Left kidney (tissue), 2 donors: ENCODE results near the gene PIAS2. TPM values are rescaled to one million over a fixed set of nuclear protein-coding genes. Genes with fewer than 3 reads are reported as not detected.
A peak's percentile ranks its signal among the peaks of the same experiment; 100 is the strongest.
"Not testable (repeated sequence)": the region's sequence is repeated elsewhere in the genome, so short reads cannot be mapped to it uniquely, and the experiment has no call there.

Experiments
- DNase-seq: peaks from one replicate; pipeline ENCODE4 v3.0.0-alpha.2; 2013
- polyA plus RNA-seq: library from polyadenylated mRNA; unstranded; fragments of 120-200 nt; gene quantifications from one replicate; pipeline ENCODE4 v1.2.1, GENCODE V29; 2013; ENCODE audit not compliant: insufficient read length

PIAS2 gene
- polyA plus RNA-seq, 1 donor, result 33.8 TPM

- no peak for DNase-seq
These were observed 6.5 kb downstream of the PIAS2 start for GRCh38 chr18:46910856-46911255.

- DNase-seq, result no peak
These were observed 7.8 kb downstream of the PIAS2 start for GRCh38 chr18:46909497-46909896.

- no peak for DNase-seq
These were observed 13.9 kb downstream of the PIAS2 start for GRCh38 chr18:46903406-46903805.

- no peak for DNase-seq
These were observed 17.9 kb downstream of the PIAS2 start for GRCh38 chr18:46899274-46899948.

- DNase-seq, result no peak
These were observed 23.2 kb downstream of the PIAS2 start for GRCh38 chr18:46894124-46894523.

- no peak for DNase-seq
These were observed 23.9 kb downstream of the PIAS2 start for GRCh38 chr18:46893360-46893759.

GRCh38 chr18:46892842-46893241, 24.5 kb downstream of the PIAS2 start:
- DNase-seq, result no peak

- no peak for DNase-seq
These were observed 25.5 kb downstream of the PIAS2 start for GRCh38 chr18:46891742-46892214.

GRCh38 chr18:46888965-46889364, 28.3 kb downstream of the PIAS2 start:
- no peak for DNase-seq

GRCh38 chr18:46886893-46887292, 30.4 kb downstream of the PIAS2 start:
- DNase-seq, result no peak

- DNase-seq, result no peak
These were observed 34.1 kb downstream of the PIAS2 start for GRCh38 chr18:46883180-46883579.

- DNase-seq, result no peak
These were observed 39.8 kb downstream of the PIAS2 start for GRCh38 chr18:46877329-46877987.

GRCh38 chr18:46868169-46868921, 49.0 kb downstream of the PIAS2 start:
- DNase-seq, result no peak

GRCh38 chr18:46867367-46868143, 49.8 kb downstream of the PIAS2 start:
- no peak for DNase-seq

GRCh38 chr18:46866523-46866922, 50.8 kb downstream of the PIAS2 start:
- DNase-seq, result no peak

- DNase-seq, result not testable (repeated sequence)
These were observed 52.1 kb downstream of the PIAS2 start for GRCh38 chr18:46865245-46865644.

- DNase-seq, result no peak
These were observed 57.5 kb downstream of the PIAS2 start for GRCh38 chr18:46859855-46860254.

- no peak for DNase-seq
These were observed 59.0 kb downstream of the PIAS2 start for GRCh38 chr18:46858290-46858689.

GRCh38 chr18:46856973-46857372, 60.3 kb downstream of the PIAS2 start:
- DNase-seq, result peak; percentile 13

- no peak for DNase-seq
These were observed 68.3 kb downstream of the PIAS2 start for GRCh38 chr18:46849007-46849406.

GRCh38 chr18:46843372-46843771, 73.9 kb downstream of the PIAS2 start:
- DNase-seq, result no peak

GRCh38 chr18:46842583-46842982, 74.7 kb downstream of the PIAS2 start:
- no peak for DNase-seq
